HCT116 (cell line): Measurements from ENCODE around the gene MYDGF. TPM values are rescaled to one million over a fixed set of nuclear protein-coding genes. Genes with fewer than 3 reads are reported as not detected.

Source experiments
- ATAC-seq: fragments of 200-7000 bp; cut with Tn5 transposase; 2 replicates; pipeline ENCODE4 v1.9.1; 2020; ENCODE audit warnings: mild to moderate bottlenecking, moderate library complexity
- BruUV-seq: library from RNA; stranded (reverse); fragments of 400-500 nt; replicated peaks from 2 replicates; lab custom pipeline; 2021; lab: Mats Ljungman, UMichigan
- CTCF ChIA-PET: fragments of 300-600 bp; sonication (Branson Sonifier 250); formaldehyde crosslinking; loops from one replicate; lab custom pipeline; 2021; ENCODE audit warnings: antibody characterized with exemption; lab: Charles Lee
- POLR2A ChIA-PET: fragments of 300-600, 350-600 bp; sonication (Branson Sonifier 250); formaldehyde crosslinking; loops from one replicate; lab custom pipeline; 2021; ENCODE audit warnings: antibody characterized with exemption; lab: Charles Lee
- RAD21 ChIA-PET, 2 experiments: fragments of 300-600 bp; sonication (Branson Sonifier 250); formaldehyde crosslinking; loops; one replicate each; lab custom pipeline; 2023; ENCODE audit warnings: low total read pairs in 2 of 2; ENCODE audit not compliant: uncharacterized antibody in 2 of 2, unreplicated experiment in 2 of 2, low non-redundant PET in 1 of 2; lab: Charles Lee
- DNase-seq: peaks from one replicate; pipeline ENCODE4 v3.0.0-alpha.2; 2010; ENCODE audit warnings: low read depth, low spot score
- H2AFZ ChIP-seq: fragments of 200-600 bp; shearing (Covaris generic), sonication (generic); 2 replicates; pipeline ENCODE4 v1.6.1; 2017; ENCODE audit warnings: low read depth, mixed run types, mixed read lengths, antibody characterized with exemption, low read length; ENCODE audit not compliant: poor library complexity, severe bottlenecking
- H3K27ac ChIP-seq: 2 replicates; pipeline ENCODE4 v1.5.1; 2012; ENCODE audit warnings: low read depth, low read length
- H3K27me3 ChIP-seq: fragments of 200-600 bp; sonication (generic); 2 replicates; pipeline ENCODE4 v1.6.1; 2016; ENCODE audit warnings: mixed run types, low read length, mixed read lengths; ENCODE audit not compliant: insufficient read depth
- H3K36me3 ChIP-seq, 2 experiments: fragments of 200-500 bp in 1 of 2; fragments of 200-600 bp in 1 of 2; sonication (Bioruptor generic) in 1 of 2; sonication (generic) in 1 of 2; 2 replicates each; pipeline versions ENCODE4 v1.5.1 to v1.6.1; 2014 to 2016; ENCODE audit warnings: low read length in 2 of 2, inconsistent platforms in 1 of 2, mixed read lengths in 1 of 2, mixed run types in 1 of 2; ENCODE audit not compliant: insufficient read depth in 2 of 2, control insufficient read depth in 1 of 2
- H3K4me1 ChIP-seq, 2 experiments: fragments of 200-600 bp in 1 of 2; sonication (generic) in 1 of 2; 2 replicates each; pipeline versions ENCODE4 v1.5.1 to v1.6.1; 2012 to 2017; ENCODE audit warnings: low read length in 2 of 2, inconsistent platforms in 1 of 2, mild to moderate bottlenecking in 1 of 2, mixed read lengths in 1 of 2, mixed run types in 1 of 2, moderate library complexity in 1 of 2; ENCODE audit not compliant: insufficient read depth in 2 of 2, control insufficient read depth in 1 of 2
- H3K4me2 ChIP-seq: fragments of 200-600 bp; sonication (generic); 2 replicates; pipeline ENCODE4 v1.6.1; 2017; ENCODE audit warnings: mixed run types, low read length, mixed read lengths
- H3K4me3 ChIP-seq, 2 experiments: fragments of 200-600 bp in 1 of 2; sonication (generic) in 1 of 2; replicated peaks in 1 of 2; 2 replicates each; pipeline ENCODE4 v1.5.1; 2011 to 2016; ENCODE audit warnings: low read length in 2 of 2, control low read depth in 1 of 2, low read depth in 1 of 2, mild to moderate bottlenecking in 1 of 2, mixed read lengths in 1 of 2, mixed run types in 1 of 2
- H3K79me2 ChIP-seq: fragments of 200-600 bp; sonication (generic); 2 replicates; pipeline ENCODE4 v1.6.1; 2017; ENCODE audit warnings: mild to moderate bottlenecking, mixed run types, low read length, moderate library complexity, mixed read lengths; ENCODE audit not compliant: insufficient read depth
- H3K9ac ChIP-seq: fragments of 200-600 bp; sonication (generic); 2 replicates; pipeline ENCODE4 v1.6.1; 2016; ENCODE audit warnings: low read length, mixed read lengths
- H3K9me2 ChIP-seq: fragments of 200-600 bp; sonication (generic), shearing (Covaris generic); 2 replicates; pipeline ENCODE4 v1.6.1; 2017; ENCODE audit warnings: mixed run types, mild to moderate bottlenecking, moderate library complexity; ENCODE audit not compliant: insufficient read depth
- H3K9me3 ChIP-seq, 2 experiments: fragments of 200-500 bp in 1 of 2; fragments of 200-600 bp in 1 of 2; sonication (Bioruptor generic) in 1 of 2; sonication (generic) in 1 of 2; 2 replicates each; pipeline ENCODE4 v1.6.1; 2014 to 2017; ENCODE audit warnings: low read length in 2 of 2, mixed read lengths in 2 of 2, inconsistent platforms in 1 of 2, low read depth in 1 of 2, mild to moderate bottlenecking in 1 of 2, mixed run types in 1 of 2, moderate library complexity in 1 of 2; ENCODE audit not compliant: control insufficient read depth in 1 of 2, insufficient read depth in 1 of 2
- H4K20me1 ChIP-seq: fragments of 200-600 bp; sonication (generic), shearing (Covaris generic); 2 replicates; pipeline ENCODE4 v1.6.1; 2017; ENCODE audit warnings: mixed run types, mild to moderate bottlenecking, moderate library complexity; ENCODE audit not compliant: insufficient read depth
- EZH2 ChIP-seq: fragments of 200-600 bp; sonication (generic); IDR thresholded peaks from 2 replicates; pipeline ENCODE4 v1.6.1; 2017; ENCODE audit warnings: antibody characterized with exemption, mixed run types
- FOSL1 ChIP-seq: IDR thresholded peaks from 2 replicates; pipeline ENCODE4 v1.6.1; 2012; ENCODE audit warnings: low read depth
- SRF ChIP-seq: IDR thresholded peaks from 2 replicates; pipeline ENCODE4 v1.6.1; 2012; ENCODE audit warnings: low read depth
- ZFX ChIP-seq: fragments of 450-650 bp; IDR thresholded peaks from 2 replicates; pipeline ENCODE4 v1.6.1; 2017
- intact Hi-C: fragments of 100-400 bp; cut with micrococcal nuclease; formaldehyde crosslinking; loops from 2 replicates; pipeline ENCODE4 v1.10.0; 2022
- total RNA-seq: library from RNA; stranded (reverse); gene quantifications from one replicate; pipeline ENCODE4 v1.2.1, GENCODE V29; 2021; ENCODE audit not compliant: unreplicated experiment
- TF ChIP-seq, protein P1 (sequence below): IDR thresholded peaks from 2 replicates; pipeline ENCODE4 v1.6.1; 2012; ENCODE audit warnings: low read depth
- TF ChIP-seq, protein P2 (sequence below), 3 experiments: fragments of 200-600 bp in 1 of 3; sonication (generic) in 1 of 3; IDR thresholded peaks in 2 of 3; conservative IDR thresholded peaks in 1 of 3; 2 replicates each; pipeline ENCODE4 v1.5.1; 2012 to 2017; ENCODE audit warnings: low read depth in 2 of 3, low read length in 2 of 3, antibody characterized with exemption in 1 of 3, borderline replicate concordance in 1 of 3, control low read depth in 1 of 3, mild to moderate bottlenecking in 1 of 3, mixed read lengths in 1 of 3, mixed run types in 1 of 3, moderate library complexity in 1 of 3; ENCODE audit not compliant: insufficient read depth in 1 of 3

Gene MYDGF
- total RNA-seq, 1 experiment from 2014 or later = 110 TPM

DNA sequence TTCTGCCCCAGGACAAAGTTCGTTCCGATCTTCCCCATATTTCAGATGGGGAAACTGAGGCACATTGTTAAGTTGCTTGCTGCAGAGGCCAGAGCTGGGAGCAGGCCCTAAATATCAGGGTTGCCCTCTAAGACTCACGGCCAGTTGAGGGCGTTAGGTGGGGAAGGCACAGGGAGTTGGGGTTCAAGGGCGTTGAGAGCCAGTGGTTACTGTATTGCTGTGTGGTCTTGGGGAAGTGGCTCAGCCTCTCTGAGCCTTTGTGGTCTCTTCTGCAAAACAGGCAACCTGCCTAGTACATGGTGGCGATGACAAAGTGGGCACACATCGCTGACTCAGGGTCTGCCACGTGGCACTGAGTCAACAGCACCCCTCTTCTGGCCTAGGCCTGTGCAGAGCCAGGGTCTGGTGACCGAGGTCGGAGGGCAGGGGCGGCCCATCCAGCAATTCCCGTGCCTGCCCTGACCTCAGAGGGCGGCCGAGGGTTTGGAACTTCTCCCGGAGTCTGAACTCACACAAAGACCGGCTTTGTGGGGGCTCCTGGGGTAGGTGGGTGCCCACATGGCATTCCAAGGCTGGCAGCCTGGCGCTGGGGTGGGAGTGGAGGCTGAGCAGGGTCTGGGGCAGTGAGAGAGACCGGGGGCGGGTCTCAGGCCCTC lies 20.6 kb downstream of the MYDGF start (continued):
- TF ChIP-seq, protein P1, sequence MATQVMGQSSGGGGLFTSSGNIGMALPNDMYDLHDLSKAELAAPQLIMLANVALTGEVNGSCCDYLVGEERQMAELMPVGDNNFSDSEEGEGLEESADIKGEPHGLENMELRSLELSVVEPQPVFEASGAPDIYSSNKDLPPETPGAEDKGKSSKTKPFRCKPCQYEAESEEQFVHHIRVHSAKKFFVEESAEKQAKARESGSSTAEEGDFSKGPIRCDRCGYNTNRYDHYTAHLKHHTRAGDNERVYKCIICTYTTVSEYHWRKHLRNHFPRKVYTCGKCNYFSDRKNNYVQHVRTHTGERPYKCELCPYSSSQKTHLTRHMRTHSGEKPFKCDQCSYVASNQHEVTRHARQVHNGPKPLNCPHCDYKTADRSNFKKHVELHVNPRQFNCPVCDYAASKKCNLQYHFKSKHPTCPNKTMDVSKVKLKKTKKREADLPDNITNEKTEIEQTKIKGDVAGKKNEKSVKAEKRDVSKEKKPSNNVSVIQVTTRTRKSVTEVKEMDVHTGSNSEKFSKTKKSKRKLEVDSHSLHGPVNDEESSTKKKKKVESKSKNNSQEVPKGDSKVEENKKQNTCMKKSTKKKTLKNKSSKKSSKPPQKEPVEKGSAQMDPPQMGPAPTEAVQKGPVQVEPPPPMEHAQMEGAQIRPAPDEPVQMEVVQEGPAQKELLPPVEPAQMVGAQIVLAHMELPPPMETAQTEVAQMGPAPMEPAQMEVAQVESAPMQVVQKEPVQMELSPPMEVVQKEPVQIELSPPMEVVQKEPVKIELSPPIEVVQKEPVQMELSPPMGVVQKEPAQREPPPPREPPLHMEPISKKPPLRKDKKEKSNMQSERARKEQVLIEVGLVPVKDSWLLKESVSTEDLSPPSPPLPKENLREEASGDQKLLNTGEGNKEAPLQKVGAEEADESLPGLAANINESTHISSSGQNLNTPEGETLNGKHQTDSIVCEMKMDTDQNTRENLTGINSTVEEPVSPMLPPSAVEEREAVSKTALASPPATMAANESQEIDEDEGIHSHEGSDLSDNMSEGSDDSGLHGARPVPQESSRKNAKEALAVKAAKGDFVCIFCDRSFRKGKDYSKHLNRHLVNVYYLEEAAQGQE = no peak
- no peak for TF ChIP-seq FOSL1
- no peak for TF ChIP-seq SRF
- TF ChIP-seq ZFX = no peak

DNA sequence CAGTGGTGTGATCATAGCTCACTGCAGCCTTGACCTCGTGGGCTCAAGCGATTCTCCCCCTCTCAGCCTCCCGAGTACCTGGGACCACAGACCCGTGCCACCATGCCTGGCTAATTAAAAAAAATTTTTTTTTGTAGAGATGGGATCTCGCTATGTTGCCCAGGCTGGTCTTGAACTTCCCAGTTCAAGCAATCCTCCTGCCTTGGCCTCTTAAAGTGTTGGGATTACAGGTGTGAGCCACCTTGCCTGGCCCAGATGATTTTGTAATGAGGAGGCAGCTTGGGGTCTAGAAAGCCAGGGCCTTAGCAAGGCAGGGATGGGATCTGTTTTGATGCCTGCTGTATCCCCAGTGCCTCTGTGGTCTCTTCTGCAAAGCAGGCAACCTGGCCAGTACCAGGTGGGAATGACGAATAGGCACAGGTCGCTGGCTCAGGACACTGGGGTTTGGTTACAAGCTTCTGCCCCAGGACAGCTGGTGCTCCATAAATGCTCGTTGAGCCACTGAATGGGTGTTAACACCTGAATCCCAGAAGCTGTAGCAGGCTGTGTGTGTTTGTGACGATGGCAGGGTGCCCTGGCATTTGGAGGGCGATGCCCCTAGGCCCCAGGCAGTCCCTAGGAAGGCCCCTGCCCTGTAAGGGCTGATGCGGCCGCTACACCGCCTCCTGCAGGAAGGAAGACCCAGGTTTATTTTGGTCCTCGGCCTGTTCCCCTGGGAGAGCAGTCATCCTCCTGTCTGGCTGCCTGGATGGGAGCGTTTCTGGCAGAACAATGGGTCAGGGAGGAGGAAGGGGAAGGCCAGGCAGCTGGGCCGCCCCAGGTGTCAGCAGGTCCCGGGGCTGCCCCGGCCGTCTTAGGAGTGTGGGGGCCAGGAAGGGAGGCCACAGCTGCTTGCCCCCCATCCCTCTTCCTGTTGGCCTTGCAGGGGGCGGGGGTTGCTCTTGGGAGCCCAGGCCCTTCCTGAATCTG lies 22.2 kb downstream of the MYDGF start:
- Histone ChIP-seq H3K9me3 (no peaks in the 10 kb centered on the region), H3K4me2 (no peak overlapping the region), H3K4me3 (no peak overlapping the region), H4K20me1 (no peaks in the 10 kb centered on the region), H2AFZ (no peak overlapping the region), H3K36me3 (peaks cover 2 to 10% of the 10 kb centered on the region in 2 experiments; a peak in 2 of 4 replicates), H3K9ac (no peak overlapping the region), H3K27ac (no peak overlapping the region), H3K4me1 (peaks cover 0 to 5% of the 10 kb centered on the region in 2 experiments; a peak in 2 of 4 replicates), H3K9me2 (no peaks in the 10 kb centered on the region), H3K27me3 (no peaks in the 10 kb centered on the region), H3K79me2 (peaks cover 15% of the 10 kb centered on the region; the same call in 1 of the 2 replicates)
- ATAC-seq (0 out of 2 replicates have a peak, but pooled peaks have one; percentile 47), DNase-seq (no peak)
- POLR2A ChIA-PET = no interaction called here
- CTCF ChIA-PET = interaction anchor here (1.0 kb wide), 1 partner anchor 125 kb away, joined by 4 read pairs; no protein-coding TSS in a partner anchor
- intact Hi-C loops = no loop called here
- BruUV-seq = no TSS peak
- TF ChIP-seq EZH2 = no peak
- TF ChIP-seq, protein P2, sequence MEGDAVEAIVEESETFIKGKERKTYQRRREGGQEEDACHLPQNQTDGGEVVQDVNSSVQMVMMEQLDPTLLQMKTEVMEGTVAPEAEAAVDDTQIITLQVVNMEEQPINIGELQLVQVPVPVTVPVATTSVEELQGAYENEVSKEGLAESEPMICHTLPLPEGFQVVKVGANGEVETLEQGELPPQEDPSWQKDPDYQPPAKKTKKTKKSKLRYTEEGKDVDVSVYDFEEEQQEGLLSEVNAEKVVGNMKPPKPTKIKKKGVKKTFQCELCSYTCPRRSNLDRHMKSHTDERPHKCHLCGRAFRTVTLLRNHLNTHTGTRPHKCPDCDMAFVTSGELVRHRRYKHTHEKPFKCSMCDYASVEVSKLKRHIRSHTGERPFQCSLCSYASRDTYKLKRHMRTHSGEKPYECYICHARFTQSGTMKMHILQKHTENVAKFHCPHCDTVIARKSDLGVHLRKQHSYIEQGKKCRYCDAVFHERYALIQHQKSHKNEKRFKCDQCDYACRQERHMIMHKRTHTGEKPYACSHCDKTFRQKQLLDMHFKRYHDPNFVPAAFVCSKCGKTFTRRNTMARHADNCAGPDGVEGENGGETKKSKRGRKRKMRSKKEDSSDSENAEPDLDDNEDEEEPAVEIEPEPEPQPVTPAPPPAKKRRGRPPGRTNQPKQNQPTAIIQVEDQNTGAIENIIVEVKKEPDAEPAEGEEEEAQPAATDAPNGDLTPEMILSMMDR (IDR thresholded peaks at IDR 0.05 in 2 of 3, conservative IDR thresholded peaks at IDR 0.05 in 1 of 3; ENCODE audit: borderline replicate concordance in 1 of 3, insufficient read depth in 1 of 3, low read depth in 2 of 3, low read length in 2 of 3) = 0 out of 6 replicates have a peak, but pooled peaks of 1 of the 3 experiments have one; percentile 28
- RAD21 ChIA-PET = no interaction called here
